ENCODE measurements around the gene CTIF. TPM values are rescaled to one million over a fixed set of nuclear protein-coding genes. Genes with fewer than 3 reads are reported as not detected.
A peak's percentile ranks its signal among the peaks of the same experiment; 100 is the strongest.

The CTIF gene
- total RNA-seq, 1 experiment from 2014 or later: 13.6 TPM

DNA sequence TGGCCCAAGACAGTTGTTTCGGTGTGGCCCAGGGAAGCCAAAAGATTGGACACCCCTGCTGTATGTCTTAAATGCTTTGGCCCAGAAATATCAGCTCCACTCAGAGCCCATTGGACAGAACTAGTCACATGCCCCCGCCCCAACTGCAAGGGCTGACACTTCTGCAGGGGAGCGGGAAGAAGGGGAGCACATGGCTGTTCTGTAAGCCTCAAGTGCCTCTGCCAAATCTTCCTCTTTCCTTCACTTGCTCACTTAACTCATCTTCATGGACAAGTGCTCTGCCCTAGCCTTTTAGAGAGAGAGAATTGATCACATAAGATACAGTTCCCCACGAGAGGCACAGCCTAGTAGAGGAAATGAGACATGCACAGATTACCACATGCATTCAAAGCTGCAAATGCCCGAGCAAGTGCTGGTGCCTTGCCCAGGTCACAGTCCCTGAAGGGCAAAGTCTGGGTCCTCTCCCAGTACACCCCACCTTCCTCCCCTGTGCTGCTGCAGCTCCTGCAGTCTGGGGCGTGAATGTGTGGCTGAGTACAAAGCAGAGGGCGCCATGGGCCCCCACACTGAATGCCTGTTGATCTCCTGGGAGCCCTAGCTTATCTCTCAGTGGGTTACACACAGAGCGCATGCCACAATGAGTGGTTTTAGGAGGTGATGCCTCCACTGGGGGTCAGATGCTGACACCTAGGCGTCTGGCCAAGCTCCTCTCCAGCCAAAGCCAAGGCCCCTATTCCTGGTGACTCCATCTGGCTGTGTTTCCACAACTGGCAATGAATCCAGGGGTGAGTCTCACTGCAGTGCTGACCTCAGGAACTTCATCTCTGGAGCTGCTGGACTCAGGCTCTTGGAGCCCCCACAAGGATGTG lies 135.3 kb downstream of the CTIF start:
- Histone ChIP-seq H3K27me3 (no peaks in the 10 kb centered on the region), H3K36me3 (peaks cover 9% of the 10 kb centered on the region), H3K4me1 (no peaks in the 10 kb centered on the region), H3K27ac (no peak overlapping the region), H3K4me3 (no peak overlapping the region), H3K9me3 (replicated peaks) (no peaks in the 10 kb centered on the region)
- no peak for DNase-seq

DNA sequence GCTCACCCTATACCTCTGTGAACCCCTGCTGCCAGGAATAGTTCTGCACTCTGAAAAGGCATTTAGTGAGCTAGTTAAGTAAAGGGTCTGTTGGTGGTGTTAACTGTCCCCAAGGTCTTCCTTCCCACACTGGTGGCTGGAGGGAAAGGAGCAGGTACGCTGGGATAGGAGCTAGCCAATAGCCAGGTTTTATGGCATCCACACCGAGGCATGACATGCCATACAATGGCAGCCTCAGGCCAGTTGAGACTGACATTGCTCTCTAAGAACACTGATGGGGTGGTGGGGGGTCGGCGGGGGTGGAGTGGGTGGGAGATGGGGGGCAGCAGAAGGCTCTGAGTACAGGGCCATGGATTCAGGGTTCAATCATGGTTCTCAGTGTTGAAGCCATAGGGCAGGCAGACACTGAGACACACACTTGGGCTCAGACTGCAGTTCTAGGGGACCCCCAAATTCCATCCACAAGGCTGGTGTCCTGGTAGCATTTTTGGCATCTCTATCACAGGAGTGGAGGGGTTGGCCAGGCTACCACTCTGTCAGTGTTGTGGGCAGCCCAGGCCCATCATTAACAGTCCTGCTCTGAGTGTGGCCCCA lies 136.0 kb downstream of the CTIF start:
- H3K9me3 ChIP-seq (replicated peaks): no peaks in the 10 kb centered on the region
- no peak overlapping the region for H3K27ac ChIP-seq
- no peak for DNase-seq
- peaks cover 9% of the 10 kb centered on the region; the same call in 1 of the 2 replicates for H3K36me3 ChIP-seq
- no peak overlapping the region for H3K4me3 ChIP-seq
- H3K27me3 ChIP-seq: no peaks in the 10 kb centered on the region
- no peaks in the 10 kb centered on the region for H3K4me1 ChIP-seq

DNA sequence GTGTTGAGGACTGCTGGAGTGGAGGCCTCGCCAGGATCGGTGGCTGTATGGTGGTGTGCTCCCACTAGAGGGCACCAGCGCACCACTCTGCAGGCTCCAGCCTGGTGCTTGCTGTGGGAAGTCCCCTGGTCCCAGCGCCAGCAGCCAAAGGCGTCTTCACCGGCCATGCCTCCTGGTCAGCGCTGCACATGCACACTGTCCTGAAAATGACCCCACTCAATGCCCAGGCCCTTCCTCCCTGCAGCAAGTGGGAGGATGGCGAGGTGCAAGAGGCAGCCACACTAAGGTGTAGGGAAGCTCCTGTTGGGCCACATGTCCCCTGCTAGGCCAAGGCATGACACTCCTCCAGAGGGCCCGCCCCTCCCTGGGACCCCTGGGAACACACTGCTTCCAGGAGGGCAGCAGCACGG lies 136.5 kb downstream of the CTIF start:
- peaks cover 9% of the 10 kb centered on the region; the same call in 1 of the 2 replicates for H3K36me3 ChIP-seq
- no peak overlapping the region for H3K4me3 ChIP-seq
- H3K27ac ChIP-seq: no peak overlapping the region
- no peaks in the 10 kb centered on the region for H3K27me3 ChIP-seq
- peak; percentile 68 to 80 for DNase-seq
- no peaks in the 10 kb centered on the region for H3K9me3 ChIP-seq (replicated peaks)
- H3K4me1 ChIP-seq: no peaks in the 10 kb centered on the region

DNA sequence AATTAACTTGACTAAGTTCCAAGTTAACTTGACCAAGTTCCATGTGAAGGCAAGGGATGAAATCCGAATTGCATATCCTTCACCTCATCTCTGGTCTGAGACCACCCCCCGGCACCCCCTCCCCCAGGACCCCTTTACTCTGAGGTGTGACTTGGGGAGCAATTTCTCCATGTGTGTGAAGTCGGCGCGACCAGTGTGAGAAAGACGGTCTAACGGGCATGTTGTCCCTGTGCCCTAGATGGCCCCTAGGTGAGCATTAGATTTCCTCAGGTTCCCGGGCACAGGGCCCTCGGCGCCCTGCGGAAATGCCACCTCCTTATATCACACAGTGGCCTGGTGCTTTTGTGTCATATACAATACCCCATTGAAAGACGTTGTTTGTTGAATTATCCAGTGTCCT lies 137.1 kb downstream of the CTIF start:
- Histone ChIP-seq H3K4me3 (no peak overlapping the region), H3K4me1 (no peaks in the 10 kb centered on the region), H3K27me3 (no peaks in the 10 kb centered on the region), H3K36me3 (peaks cover 5% of the 10 kb centered on the region; the same call in 1 of the 2 replicates), H3K27ac (no peak overlapping the region), H3K9me3 (replicated peaks) (no peaks in the 10 kb centered on the region)
- no peak for DNase-seq

DNA sequence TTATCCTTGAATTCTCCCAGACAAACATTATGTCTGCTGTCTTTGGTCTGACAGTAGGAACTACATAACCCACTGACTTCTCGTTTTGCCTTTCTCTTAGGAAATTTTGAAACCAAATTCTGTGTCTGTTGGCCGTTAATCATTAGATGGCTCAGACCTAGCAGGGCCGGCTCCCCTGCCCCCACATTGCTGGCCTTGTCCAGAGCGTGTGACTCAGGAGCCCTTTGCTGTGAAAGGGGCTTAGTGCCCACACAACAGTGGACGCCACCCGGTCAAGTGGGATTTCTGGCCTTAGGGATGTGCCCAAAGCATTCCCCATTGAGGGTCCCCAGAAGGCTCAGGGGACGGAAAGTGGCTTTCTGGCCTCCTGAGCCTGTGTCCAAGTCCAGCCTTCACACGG lies 137.5 kb downstream of the CTIF start:
- Histone ChIP-seq H3K36me3 (0 out of 2 replicates have a peak, but pooled peaks cover 3% of the 10 kb centered on the region), H3K4me3 (no peak overlapping the region), H3K9me3 (replicated peaks) (no peaks in the 10 kb centered on the region), H3K27ac (no peak overlapping the region), H3K4me1 (no peaks in the 10 kb centered on the region), H3K27me3 (no peaks in the 10 kb centered on the region)
- no peak for DNase-seq

DNA sequence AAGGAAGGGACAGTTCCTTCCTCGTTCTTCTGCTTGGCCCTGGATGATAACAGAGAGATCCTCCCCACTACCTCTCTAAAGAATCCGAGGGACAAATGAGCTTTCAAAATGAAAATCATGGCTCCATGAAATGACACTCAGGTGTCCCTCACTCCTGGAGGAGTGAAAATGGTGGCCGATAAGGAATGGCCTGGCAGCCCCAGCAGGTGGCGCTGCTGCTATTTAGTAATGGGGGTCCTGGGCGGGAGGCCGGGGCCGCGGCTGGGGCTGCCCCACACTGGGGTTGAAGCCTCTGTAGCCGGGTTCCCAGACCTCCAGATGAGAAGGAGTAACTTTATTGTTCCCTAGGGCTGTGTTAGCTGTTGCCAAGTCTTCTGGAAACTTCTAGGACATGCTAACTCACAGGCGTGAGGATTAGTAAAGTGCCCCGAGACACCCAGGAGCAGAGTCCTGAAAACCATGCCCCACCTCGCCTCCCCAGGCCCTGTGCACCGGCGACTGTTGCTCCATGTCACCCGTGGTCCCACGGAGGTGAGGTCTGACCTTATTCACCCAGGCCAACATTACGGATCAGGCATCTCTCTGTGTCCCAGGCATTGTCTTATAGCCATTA lies 138.0 kb downstream of the CTIF start:
- Histone ChIP-seq H3K36me3 (no peaks in the 10 kb centered on the region), H3K4me3 (no peak overlapping the region), H3K9me3 (replicated peaks) (no peaks in the 10 kb centered on the region), H3K4me1 (no peaks in the 10 kb centered on the region), H3K27me3 (no peaks in the 10 kb centered on the region), H3K27ac (no peak overlapping the region)
- peak; percentile 51 to 71 for DNase-seq

DNA sequence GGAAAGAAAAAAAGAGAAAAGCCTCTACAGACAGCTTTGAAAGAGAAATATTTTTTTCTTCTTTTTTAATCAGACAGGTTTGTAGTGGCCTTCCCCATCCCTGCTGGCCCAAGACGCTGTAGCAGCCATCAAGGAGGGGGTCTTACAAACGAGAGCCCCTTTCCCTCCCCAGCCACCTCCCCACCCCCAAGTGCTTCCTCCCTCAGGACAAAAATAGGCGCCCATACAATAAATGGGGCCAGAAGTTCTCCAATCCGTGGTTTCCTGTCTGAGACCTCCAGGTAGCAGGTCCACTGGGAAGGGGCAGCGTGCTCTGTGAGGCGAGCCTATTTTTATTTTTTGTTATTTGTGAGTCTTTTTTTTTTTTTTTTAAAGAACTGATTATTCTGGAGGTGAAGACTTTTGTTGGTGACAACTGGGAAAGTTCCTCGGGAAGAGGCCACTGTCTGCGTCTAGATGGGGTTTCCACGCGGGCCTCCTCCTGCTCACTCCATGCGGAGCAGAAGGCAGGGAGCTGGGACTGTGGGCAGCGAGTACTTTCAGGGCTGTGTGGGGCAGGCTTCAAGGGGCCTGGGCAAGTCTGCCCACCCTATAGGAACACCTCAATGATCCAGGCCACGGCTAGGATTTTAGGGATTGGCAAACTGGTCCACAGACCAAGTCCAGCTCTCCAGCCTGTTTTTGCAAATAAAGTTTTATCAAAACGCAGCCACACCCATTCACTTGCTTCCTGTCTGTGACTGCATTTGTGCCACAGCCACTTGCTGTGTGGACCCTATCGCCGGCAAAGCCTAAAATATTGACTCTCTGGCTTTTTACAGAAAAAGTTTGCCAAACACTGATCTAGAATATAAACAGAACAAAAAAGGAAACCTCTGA lies 139.6 kb downstream of the CTIF start:
- Histone ChIP-seq H3K4me3 (no peak overlapping the region), H3K9me3 (replicated peaks) (no peaks in the 10 kb centered on the region), H3K27me3 (no peaks in the 10 kb centered on the region), H3K27ac (no peak overlapping the region), H3K4me1 (no peaks in the 10 kb centered on the region), H3K36me3 (no peaks in the 10 kb centered on the region)
- DNase-seq: no peak

DNA sequence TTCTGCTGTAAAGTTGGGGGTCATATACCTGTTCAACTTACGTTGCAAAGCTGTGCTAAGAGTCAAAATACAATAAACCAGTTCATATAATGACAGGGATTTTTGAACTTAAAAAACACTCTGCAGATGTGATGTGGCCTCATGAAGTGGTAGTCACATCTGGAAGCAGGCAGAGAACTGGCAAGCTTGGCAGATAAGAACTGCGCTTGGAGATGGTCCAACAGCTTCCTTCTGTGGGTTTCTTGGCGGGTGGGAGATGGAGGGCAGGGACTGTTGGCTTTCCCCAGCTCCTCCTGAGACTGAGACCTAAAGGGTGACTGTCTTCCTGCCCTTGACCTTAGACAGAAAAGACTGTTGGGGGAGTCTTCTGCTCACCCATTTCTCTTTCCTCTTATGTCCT lies 140.4 kb downstream of the CTIF start:
- H3K27me3 ChIP-seq: no peaks in the 10 kb centered on the region
- H3K4me3 ChIP-seq: no peak overlapping the region
- no peaks in the 10 kb centered on the region for H3K4me1 ChIP-seq
- no peak overlapping the region for H3K27ac ChIP-seq
- no peak for DNase-seq
- no peaks in the 10 kb centered on the region for H3K9me3 ChIP-seq (replicated peaks)
- H3K36me3 ChIP-seq: no peaks in the 10 kb centered on the region

DNA sequence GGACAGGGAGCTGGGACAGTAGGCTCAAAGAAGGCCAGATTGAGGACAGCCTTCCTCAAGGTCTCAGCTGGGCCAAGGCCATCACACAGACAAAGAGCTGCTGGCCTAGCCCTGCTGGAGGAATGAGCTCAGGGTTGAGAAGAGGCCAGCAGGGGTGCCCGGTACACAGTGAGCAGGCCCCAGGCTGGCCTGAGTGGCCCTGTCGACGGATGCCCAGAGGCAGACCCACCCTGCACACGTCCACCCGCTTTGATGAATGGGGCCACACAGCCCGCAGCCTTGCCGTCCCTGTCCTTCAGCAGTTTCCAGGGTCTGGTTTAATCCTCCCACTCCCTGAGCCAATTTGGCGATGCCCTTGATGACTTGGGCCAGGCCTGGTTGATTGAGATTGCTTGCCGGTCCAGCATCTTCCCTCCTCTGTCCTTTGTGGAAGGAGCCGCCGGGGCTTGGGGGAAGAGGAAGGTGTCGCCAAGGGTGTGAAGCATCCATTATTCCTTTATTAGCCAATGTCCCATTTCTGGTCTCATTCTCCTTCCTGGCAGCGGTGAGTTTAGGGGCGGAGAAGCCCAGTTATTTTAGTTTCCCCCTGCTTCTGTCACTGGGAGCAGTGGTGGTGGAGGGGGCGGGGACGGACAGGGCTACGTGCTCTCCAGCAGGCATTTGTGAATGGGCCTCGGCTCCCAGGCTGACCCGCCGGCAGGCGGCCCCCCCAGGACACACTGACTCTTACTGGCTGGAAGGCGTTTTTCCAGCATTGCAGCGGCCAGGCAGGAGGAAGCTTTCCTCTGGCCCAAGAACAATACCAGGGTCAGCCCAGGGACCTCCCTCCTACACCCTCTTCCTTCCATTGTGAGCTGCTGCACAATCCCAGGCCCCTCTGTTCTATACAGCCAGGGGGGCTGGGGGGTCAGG lies 141.8 kb downstream of the CTIF start:
- no peak for DNase-seq
- no peaks in the 10 kb centered on the region for H3K36me3 ChIP-seq
- H3K27ac ChIP-seq: no peak overlapping the region
- H3K4me1 ChIP-seq: no peaks in the 10 kb centered on the region
- H3K27me3 ChIP-seq: no peaks in the 10 kb centered on the region
- H3K9me3 ChIP-seq (replicated peaks): no peaks in the 10 kb centered on the region
- no peak overlapping the region for H3K4me3 ChIP-seq

DNA sequence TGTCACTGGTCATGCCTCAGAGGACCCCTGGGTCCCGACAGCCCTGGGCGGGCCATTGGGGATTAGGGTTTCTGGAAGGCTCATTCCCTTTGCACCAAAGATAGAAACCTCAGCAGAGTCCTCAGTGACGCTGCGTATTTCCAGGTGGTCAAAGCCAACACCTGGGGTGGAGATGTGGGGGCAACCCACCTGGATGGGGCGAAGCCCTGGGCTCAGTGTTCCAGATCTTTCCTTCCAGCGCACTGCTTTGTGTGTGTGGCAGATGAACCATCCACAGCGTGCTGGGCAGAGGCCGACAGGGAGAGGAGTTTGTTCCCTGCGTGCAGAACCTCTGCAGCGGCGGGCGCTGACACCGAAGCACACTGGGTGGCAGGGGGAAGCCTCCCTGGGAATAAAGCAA lies 143.9 kb downstream of the CTIF start:
- no peak overlapping the region for H3K27ac ChIP-seq
- H3K27me3 ChIP-seq: no peaks in the 10 kb centered on the region
- H3K4me1 ChIP-seq: no peaks in the 10 kb centered on the region
- H3K9me3 ChIP-seq (replicated peaks): no peaks in the 10 kb centered on the region
- H3K4me3 ChIP-seq: no peak overlapping the region
- no peak for DNase-seq
- no peaks in the 10 kb centered on the region for H3K36me3 ChIP-seq

DNA sequence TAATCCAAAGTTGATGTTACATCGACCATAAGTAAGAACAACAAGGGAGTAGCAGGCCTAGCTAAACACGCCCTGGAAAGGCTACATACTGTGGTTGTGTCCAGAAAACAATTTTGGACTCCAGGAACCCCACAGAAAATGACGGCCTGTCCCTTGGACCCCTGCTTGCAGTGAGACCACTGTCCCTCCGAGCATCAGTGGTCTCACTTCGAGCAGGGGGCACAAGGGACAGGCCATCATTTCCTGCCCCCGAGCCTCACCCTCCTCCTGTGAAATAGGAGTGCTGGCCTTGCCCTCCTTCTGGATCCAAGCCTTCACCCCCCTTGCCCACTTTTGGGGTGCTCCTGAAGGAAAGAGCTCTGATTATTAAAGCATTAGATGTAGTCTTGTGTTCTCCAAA lies 144.4 kb downstream of the CTIF start:
- H3K27me3 ChIP-seq: no peaks in the 10 kb centered on the region
- no peak overlapping the region for H3K4me3 ChIP-seq
- H3K27ac ChIP-seq: no peak overlapping the region
- no peak for DNase-seq
- no peaks in the 10 kb centered on the region for H3K36me3 ChIP-seq
- no peaks in the 10 kb centered on the region for H3K9me3 ChIP-seq (replicated peaks)
- no peaks in the 10 kb centered on the region for H3K4me1 ChIP-seq

DNA sequence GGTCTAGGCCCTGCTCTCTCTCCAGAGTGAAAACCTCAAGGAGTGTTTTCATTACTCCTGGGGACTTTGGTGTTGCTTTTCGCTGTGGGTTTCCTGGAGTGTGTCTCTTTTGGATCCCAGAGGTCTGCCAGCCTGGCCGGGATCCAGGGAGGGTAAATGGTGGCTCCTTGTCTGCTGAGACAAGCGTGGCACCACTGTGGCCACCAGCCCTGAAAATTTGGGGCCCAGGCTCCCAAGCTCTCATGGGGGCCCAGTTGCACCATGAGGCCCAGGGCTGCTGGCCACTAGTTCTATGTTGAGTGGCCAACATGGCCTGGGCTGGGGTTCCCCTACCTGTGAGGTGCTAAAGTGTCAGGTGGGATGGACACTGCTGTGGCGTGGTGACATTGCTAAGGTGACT lies 144.8 kb downstream of the CTIF start:
- no peak overlapping the region for H3K4me3 ChIP-seq
- no peaks in the 10 kb centered on the region for H3K4me1 ChIP-seq
- no peak for DNase-seq
- no peaks in the 10 kb centered on the region for H3K27me3 ChIP-seq
- no peaks in the 10 kb centered on the region for H3K36me3 ChIP-seq
- no peak overlapping the region for H3K27ac ChIP-seq
- H3K9me3 ChIP-seq (replicated peaks): no peaks in the 10 kb centered on the region

DNA sequence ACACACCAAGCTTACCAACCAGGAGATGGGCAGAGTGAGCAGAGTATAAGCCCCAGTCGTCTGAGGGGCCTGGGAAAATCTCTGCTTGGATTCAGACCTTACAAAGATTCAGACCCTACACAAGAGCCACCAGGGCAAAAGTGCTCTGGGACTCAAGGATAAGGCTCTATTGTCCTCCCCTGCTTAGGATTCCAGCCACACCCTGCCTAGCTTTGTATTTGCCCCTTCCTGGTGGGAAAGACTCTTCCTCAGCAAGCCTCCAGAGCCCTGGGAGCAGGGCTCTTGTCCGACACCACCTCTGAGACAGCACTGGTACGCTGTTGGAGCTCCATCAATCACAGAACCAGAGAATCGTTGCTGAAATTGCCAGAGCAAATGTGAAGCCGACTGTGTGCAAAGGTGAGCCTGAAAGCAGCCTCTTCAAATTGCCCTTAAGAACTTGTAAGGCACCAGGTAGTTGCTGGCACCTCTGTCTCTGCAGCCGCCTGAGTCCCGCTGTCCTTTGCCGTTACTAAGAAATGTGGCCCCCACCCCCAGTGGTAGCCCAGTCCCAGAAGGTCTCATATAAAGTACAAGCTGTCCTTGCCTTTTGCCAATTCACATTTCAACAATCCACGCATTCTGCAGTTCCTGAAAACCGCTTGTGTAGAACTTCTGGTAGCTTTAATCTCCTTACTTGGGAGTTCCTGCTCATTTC lies 148.7 kb downstream of the CTIF start:
- no peak overlapping the region for H3K27ac ChIP-seq
- H3K4me1 ChIP-seq: no peaks in the 10 kb centered on the region
- H3K36me3 ChIP-seq: no peaks in the 10 kb centered on the region
- no peaks in the 10 kb centered on the region for H3K9me3 ChIP-seq (replicated peaks)
- DNase-seq: no peak
- no peaks in the 10 kb centered on the region for H3K27me3 ChIP-seq
- no peak overlapping the region for H3K4me3 ChIP-seq

Data from SJCRH30 (cell line).